Smooth muscle cell (in vitro differentiated cells): Measurements from ENCODE around the gene PSMD12. TPM values are rescaled to one million over a fixed set of nuclear protein-coding genes. Genes with fewer than 3 reads are reported as not detected.

Experiments
- DNase-seq: peaks from one replicate; lab custom pipeline; 2025; ENCODE audit not compliant: unreplicated experiment; lab: John Stamatoyannopoulos, UW
- H2AFZ ChIP-seq: fragments of 200-600 bp; sonication (generic); 2 replicates; pipeline ENCODE4 v1.6.0; 2016; ENCODE audit warnings: antibody characterized with exemption, low read depth, mild to moderate bottlenecking
- H3F3A ChIP-seq: fragments of 200-600 bp; sonication (generic); 2 replicates; pipeline ENCODE4 v1.6.0; 2017; ENCODE audit warnings: antibody characterized with exemption, low read depth
- H3K27ac ChIP-seq: fragments of 200-600 bp; sonication (generic); 2 replicates; pipeline ENCODE4 v1.5.1; 2016; ENCODE audit warnings: low read depth, mild to moderate bottlenecking
- H3K27me3 ChIP-seq: fragments of 200-600 bp; sonication (generic); 2 replicates; pipeline ENCODE4 v1.6.1; 2016; ENCODE audit warnings: low read depth, mild to moderate bottlenecking
- H3K36me3 ChIP-seq: fragments of 200-600 bp; sonication (generic); 2 replicates; pipeline ENCODE4 v1.5.1; 2016; ENCODE audit warnings: low read depth
- H3K4me1 ChIP-seq: fragments of 200-600 bp; sonication (generic); 2 replicates; pipeline ENCODE4 v1.5.1; 2016; ENCODE audit warnings: low read depth
- H3K4me2 ChIP-seq: fragments of 200-600 bp; sonication (generic); 2 replicates; pipeline ENCODE4 v1.6.0; 2016; ENCODE audit warnings: mild to moderate bottlenecking
- H3K4me3 ChIP-seq: fragments of 200-600 bp; sonication (generic); 2 replicates; pipeline ENCODE4 v1.5.1; 2016; ENCODE audit warnings: mild to moderate bottlenecking
- H3K79me2 ChIP-seq: fragments of 200-600 bp; sonication (generic); 2 replicates; pipeline ENCODE4 v1.6.0; 2016; ENCODE audit warnings: low read depth, mild to moderate bottlenecking
- H3K9ac ChIP-seq: fragments of 200-600 bp; sonication (generic); 2 replicates; pipeline ENCODE4 v1.6.0; 2016; ENCODE audit warnings: low read depth
- H3K9me3 ChIP-seq: fragments of 200-600 bp; sonication (generic); replicated peaks from 2 replicates; pipeline ENCODE4 v1.5.1; 2016; ENCODE audit warnings: low read depth
- H4K20me1 ChIP-seq: fragments of 200-600 bp; sonication (generic); 2 replicates; pipeline ENCODE4 v1.6.0; 2016; ENCODE audit warnings: low read depth
- CTCF ChIP-seq: fragments of 200-600 bp; sonication (generic); IDR thresholded peaks from 2 replicates; pipeline ENCODE4 v1.5.1; 2017; ENCODE audit warnings: borderline replicate concordance, mild to moderate bottlenecking, antibody characterized with exemption; ENCODE audit not compliant: insufficient read depth, poor library complexity, severe bottlenecking
- WGBS: methylation state at CpG from one replicate; pipeline ENCODE4 v1.1.7; 2016; ENCODE audit warnings: low lambda C conversion rate; 5-methylcytosine and 5-hydroxymethylcytosine counted together
- polyA plus RNA-seq: library from polyadenylated mRNA; unstranded; fragments of >200 nt; fragmentation: Nextera tagmentation; extraction: Ambion mirVana; gene quantifications from 2 replicates; pipeline ENCODE4 v1.2.1, GENCODE V29; 2016
- total RNA-seq: library from RNA; depleted of rRNA; stranded (reverse); fragments of >200 nt; gene quantifications from 2 replicates; pipeline ENCODE4 v1.2.3, GENCODE V29; 2014

The PSMD12 gene
- total and polyA plus RNA-seq, 2 experiments from 2014 or later, result 34.7 to 51.7 TPM

GRCh38 chr17:67378454-67379250 lies 12.3 kb upstream of the PSMD12 start:
- Histone ChIP-seq H3F3A (peaks cover 7% of the 10 kb centered on the region), H3K36me3 (no peaks in the 10 kb centered on the region), H3K9me3 (no peaks in the 10 kb centered on the region), H3K27me3 (no peaks in the 10 kb centered on the region), H3K4me2 (peak overlapping the region; percentile 94), H3K79me2 (peaks cover 11% of the 10 kb centered on the region), H2AFZ (peak overlapping the region; percentile 93), H4K20me1 (no peaks in the 10 kb centered on the region), H3K4me1 (peaks cover 7% of the 10 kb centered on the region), H3K9ac (peak overlapping the region; percentile 69), H3K4me3 (peak overlapping the region; percentile 71), H3K27ac (peak overlapping the region; percentile 44)
- peak; percentile 64 for TF ChIP-seq CTCF
- peak; percentile 55 for DNase-seq
- 1% methylated on average over 61 of the region's 72 CpGs for WGBS

DNA sequence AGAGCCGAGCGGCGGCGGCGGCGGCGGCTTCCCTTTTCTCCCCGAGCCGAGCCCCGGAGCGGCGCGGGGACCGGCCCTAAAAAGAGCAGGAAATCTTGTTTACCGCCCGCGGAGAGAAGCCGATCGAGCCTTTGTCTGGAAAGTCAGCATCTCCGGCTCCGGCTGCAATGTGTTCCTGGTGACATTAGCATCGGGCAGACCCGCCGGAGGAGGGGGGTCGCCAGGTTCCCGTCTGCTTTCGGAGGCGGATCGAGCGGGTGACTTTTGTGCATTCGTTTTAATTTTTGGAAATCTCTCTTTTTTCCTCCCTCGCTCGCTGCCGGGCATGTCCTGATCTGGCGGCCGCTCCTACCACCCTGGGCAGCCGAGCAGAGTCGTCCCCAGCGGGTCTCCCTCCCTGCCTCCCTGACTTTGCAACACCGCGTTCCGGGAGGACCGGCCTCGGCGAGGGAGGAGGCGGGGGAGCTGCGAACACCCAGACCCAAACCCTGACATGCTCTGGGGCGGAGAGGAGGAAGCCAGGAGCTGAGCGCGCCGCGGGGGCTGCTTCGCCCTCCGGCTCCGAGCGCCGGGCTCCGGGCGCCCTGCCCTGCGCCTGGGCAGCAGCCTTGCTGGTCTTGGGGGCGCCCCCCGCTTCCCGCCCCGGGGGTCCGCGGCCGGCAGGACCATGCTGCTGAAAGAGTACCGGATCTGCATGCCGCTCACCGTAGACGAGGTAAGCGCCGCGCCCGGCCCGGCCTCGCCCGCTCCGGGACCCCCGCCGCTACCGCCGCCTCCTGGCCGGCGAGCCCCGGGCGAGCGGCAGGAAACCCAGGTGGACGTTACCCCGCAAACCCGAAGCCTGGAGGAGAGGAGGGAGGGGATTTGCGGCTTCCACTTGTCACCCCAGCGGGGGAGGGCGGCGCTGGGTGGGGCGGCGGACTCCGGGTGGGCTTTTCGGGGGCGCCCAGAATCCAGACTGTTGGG lies 11.4 kb upstream of the PSMD12 start:
- Histone ChIP-seq H3K27ac (peak overlapping the region; percentile 73), H3K4me2 (peak overlapping the region; percentile 94), H4K20me1 (no peaks in the 10 kb centered on the region), H3K4me3 (peak overlapping the region; percentile 71), H3K9me3 (no peaks in the 10 kb centered on the region), H3K36me3 (no peaks in the 10 kb centered on the region), H3K4me1 (peaks cover 7% of the 10 kb centered on the region), H3K79me2 (peaks cover 9% of the 10 kb centered on the region), H3F3A (peaks cover 7% of the 10 kb centered on the region), H3K9ac (peak overlapping the region; percentile 69), H3K27me3 (no peaks in the 10 kb centered on the region), H2AFZ (peak overlapping the region; percentile 93)
- TF ChIP-seq CTCF, result peak; percentile 30
- peak; percentile 66 for DNase-seq
- under 1% methylated on average over 73 of the region's 100 CpGs for WGBS

DNA sequence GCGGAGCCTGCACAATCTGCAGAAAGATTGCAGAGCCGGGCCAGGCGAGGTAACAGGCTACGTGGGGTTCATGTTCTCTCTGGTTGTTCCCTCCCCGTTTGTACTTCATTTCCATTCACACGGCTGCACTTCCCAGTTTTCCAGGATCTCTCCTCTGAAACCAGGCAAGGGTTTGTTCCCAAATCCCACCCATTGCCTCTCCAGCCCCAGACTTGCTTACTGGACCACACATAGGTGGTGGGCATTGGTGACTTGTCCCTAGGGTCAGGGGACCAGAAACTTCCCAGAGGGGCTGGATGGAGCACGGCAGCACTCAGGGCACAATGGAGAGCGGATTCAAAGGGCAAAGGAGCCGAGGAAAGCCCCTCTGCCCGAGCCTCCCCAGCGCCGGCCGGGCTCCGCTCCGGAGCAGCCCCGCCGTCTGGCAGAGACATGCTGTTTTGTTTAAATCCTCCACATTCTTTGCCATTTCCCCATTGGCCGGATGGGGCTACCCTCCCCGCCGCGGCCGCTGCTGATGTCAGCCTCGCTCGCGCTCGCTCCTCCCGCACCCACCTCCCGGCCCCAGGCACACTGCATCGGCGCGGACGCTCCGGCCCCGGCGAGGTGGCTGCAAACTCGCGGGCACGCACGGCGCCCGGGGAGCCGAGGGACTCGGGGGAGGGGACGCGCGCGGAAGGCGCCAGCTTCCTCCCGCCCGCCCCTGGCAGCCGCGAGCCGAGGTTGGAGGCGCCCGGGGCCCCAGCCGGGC lies 10.5 kb upstream of the PSMD12 start, which contains the start of gene PITPNC1:
Gene PITPNC1, plus strand, starts transcription at position 545 of the 751 bp plus-strand sequence.
- no peaks in the 10 kb centered on the region for H4K20me1 ChIP-seq
- no peak for TF ChIP-seq CTCF
- WGBS, result 2% methylated on average over 46 of the region's 56 CpGs

More for the DNA sequence above, 10.5 kb upstream of the PSMD12 start, which contains the start of gene PITPNC1:
- Histone ChIP-seq H3K4me1 (peaks cover 7% of the 10 kb centered on the region), H2AFZ (peak within 1 kb of the TSS; percentile 93), H3K4me3 (peak within 1 kb of the TSS; percentile 71), H3K9ac (peak within 1 kb of the TSS; percentile 69), H3K4me2 (peak within 1 kb of the TSS; percentile 94), H3F3A (peaks cover 7% of the 10 kb centered on the region), H3K36me3 (no peaks in the 10 kb centered on the region), H3K27me3 (no peaks in the 10 kb centered on the region), H3K79me2 (peaks cover 7% of the 10 kb centered on the region), H3K9me3 (no peaks in the 10 kb centered on the region), H3K27ac (peak within 1 kb of the TSS; percentile 73)
- DNase-seq, result peak; percentile 75
